ENCODE results near the gene STX18.
A peak's percentile ranks its signal among the peaks of the same experiment; 100 is the strongest.

STX18 gene

DNA sequence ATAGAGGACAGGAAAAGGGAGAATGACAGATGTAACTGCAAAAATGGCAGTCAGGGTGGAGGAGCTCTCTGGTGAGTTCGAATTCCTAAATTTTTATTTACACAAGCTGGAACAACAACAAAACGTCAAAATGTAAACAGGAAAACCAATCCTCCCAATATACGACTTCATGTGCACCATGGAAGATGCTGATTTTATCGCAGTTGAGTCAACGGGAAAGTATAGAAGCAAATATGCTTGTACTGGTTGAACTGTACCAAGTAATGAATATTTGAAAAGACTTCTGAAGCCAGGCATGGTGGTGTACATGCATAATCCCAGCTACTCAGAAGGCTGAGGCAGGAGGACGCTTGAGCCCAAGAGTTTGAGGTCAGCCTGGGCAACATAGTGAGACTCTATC, 15.4 kb downstream of the STX18 start:
- TF ChIP-seq, protein P1, sequence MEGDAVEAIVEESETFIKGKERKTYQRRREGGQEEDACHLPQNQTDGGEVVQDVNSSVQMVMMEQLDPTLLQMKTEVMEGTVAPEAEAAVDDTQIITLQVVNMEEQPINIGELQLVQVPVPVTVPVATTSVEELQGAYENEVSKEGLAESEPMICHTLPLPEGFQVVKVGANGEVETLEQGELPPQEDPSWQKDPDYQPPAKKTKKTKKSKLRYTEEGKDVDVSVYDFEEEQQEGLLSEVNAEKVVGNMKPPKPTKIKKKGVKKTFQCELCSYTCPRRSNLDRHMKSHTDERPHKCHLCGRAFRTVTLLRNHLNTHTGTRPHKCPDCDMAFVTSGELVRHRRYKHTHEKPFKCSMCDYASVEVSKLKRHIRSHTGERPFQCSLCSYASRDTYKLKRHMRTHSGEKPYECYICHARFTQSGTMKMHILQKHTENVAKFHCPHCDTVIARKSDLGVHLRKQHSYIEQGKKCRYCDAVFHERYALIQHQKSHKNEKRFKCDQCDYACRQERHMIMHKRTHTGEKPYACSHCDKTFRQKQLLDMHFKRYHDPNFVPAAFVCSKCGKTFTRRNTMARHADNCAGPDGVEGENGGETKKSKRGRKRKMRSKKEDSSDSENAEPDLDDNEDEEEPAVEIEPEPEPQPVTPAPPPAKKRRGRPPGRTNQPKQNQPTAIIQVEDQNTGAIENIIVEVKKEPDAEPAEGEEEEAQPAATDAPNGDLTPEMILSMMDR (IDR thresholded peaks at IDR 0.05; ENCODE audit: low read depth, low read length, missing control alignments) = no peak
- H3K4me3 ChIP-seq (ENCODE audit: low read depth, low read length) = no peak overlapping the region
- DNase-seq (ENCODE audit: low read depth) = no peak

DNA sequence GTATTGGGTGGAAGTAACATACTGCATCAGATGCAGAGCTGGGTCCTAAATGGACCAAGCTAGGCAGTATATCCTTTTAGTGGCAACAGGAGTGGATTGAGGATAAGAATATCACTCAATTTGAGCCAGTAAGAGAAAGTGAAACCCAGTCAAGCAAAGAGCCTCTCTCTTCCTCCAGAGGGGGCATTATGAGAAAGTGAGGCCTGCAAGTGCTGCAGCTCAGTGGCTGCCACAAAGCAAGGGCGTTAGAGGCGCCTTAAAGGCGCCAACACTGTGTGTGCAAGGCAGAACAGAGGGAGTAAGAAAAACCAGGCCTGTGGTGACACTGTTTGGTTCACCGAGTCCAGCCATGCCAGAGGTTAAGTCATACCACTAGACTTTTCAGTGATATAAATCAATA, 17.5 kb downstream of the STX18 start:
- H3K4me3 ChIP-seq (ENCODE audit: low read depth, low read length) = no peak overlapping the region
- TF ChIP-seq, protein P1 (IDR thresholded peaks at IDR 0.05; ENCODE audit: low read depth, low read length, missing control alignments) = peak; percentile 52
- peak; percentile 72 for DNase-seq (ENCODE audit: low read depth)

DNA sequence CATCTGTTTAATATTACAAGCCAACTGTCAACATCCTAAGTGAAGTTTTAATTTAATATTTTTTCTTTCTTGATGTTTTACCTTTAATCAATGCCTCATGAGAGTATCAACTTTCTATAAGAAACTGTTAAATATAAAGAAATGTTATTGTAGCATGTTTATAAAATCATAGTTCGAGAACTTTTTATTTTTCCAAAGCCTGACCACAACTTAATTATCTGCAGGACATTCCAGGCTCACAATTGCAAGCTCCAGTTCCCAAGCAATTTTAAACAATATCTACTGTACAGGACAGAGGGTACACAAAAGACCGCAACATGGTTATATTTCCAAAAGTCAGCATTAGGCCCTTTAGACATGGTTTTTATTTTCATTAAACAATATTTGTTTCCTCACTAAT, 20.1 kb downstream of the STX18 start:
- DNase-seq (ENCODE audit: low read depth) = no peak
- H3K4me3 ChIP-seq (ENCODE audit: low read depth, low read length) = no peak overlapping the region
- TF ChIP-seq, protein P1 (IDR thresholded peaks at IDR 0.05; ENCODE audit: low read depth, low read length, missing control alignments) = no peak

DNA sequence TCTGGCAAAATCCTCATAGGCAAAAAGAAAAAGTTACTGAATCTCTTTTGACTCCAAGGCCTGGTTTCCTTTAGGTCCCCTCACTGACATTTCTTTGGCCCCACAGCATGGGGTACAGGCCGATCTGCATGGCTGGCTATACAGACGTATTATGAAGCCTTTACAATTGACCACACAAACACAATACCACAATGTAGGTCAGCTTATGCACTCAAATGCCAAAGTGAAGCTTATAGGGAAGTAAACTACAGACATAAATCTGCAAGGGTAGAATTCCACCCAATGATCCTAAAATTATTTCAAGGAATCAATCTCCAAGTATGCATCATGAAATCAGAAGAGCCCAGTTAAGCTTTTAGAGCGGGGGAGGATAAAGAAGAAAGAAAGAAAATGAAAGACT, 20.7 kb downstream of the STX18 start:
- TF ChIP-seq, protein P1 (IDR thresholded peaks at IDR 0.05; ENCODE audit: low read depth, low read length, missing control alignments) = no peak
- no peak for DNase-seq (ENCODE audit: low read depth)

DNA sequence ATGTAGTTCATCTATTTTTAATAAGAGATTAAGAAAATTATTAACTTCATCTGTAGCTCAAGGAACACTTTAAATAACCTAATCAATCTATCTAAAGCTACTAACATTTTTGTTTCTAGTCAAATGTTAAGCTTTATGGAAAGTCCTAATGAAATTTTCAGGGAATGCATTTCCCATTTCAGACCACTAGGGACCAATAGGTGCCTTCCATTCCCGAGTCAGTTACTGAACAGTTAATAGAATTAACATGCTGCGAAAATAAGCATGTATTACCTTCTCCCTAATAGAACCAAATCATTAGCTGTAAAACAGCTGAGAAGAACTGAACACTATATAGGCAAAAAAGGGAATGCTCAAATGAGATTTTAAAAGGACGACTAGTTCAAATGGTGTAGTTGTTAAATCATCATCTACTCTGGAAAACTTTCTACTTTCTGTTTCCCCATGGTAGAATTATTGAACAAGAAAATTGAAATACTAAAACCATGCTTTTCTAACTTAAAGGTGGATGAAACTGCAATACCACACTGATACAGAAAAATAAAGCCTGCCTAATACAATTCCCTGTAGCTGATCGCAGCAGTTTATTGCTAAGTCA, 22.5 kb downstream of the STX18 start:
- DNase-seq (ENCODE audit: low read depth) = no peak
- TF ChIP-seq, protein P1 (IDR thresholded peaks at IDR 0.05; ENCODE audit: low read depth, low read length, missing control alignments) = peak; percentile 39
- H3K4me3 ChIP-seq (ENCODE audit: low read depth, low read length) = no peak overlapping the region

More for the DNA sequence above, 20.7 kb downstream of the STX18 start:
- H3K4me3 ChIP-seq (ENCODE audit: low read depth, low read length) = no peak overlapping the region

DNA sequence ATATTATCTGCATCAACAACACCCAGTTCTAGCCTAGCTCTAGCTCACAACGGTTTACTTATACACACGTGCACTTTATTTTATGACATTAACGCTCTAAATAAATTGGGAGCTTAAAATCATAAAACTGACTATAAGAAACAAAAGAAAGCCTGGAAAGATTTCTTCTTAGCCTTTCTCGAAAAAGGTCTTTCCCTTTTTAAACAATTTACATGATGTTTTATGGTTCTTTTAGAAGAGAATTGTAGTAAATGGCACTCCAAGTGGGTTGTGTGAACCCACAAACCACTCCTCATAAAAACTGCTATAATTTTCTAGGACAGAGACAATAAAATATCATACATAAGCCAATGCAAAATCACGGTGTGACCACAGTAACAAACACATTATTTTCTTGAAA, 23.1 kb downstream of the STX18 start:
- DNase-seq (ENCODE audit: low read depth) = no peak
- H3K4me3 ChIP-seq (ENCODE audit: low read depth, low read length) = no peak overlapping the region
- TF ChIP-seq, protein P1 (IDR thresholded peaks at IDR 0.05; ENCODE audit: low read depth, low read length, missing control alignments) = no peak

DNA sequence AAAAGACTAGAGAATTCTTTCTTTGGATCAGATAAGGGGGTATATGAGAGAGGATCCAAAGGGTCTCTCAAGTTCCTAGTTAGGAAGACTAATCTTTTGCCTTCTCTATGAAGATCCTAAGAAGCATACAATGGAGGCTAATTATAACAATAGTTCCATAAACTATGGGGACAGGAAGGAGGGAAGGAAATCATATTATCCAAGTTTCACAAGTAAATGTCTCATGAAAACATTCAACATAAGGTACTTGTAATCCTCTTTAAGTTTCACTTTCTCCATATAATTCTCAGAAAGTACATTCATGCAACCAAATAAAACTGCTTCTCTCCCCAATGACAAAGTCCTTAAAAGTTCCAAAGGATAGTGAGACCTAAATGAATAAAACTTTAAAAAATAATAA, 27.1 kb downstream of the STX18 start:
- H3K4me3 ChIP-seq (ENCODE audit: low read depth, low read length) = no peak overlapping the region
- TF ChIP-seq, protein P1 (IDR thresholded peaks at IDR 0.05; ENCODE audit: low read depth, low read length, missing control alignments) = no peak
- DNase-seq (ENCODE audit: low read depth) = no peak
